H9 (cell line): ENCODE data around the gene KLHL33. TPM values are rescaled to one million over a fixed set of nuclear protein-coding genes. Genes with fewer than 3 reads are reported as not detected.
A peak's percentile ranks its signal among the peaks of the same experiment; 100 is the strongest.

Experiments used
- DNase-seq: peaks from one replicate; pipeline ENCODE4 v3.0.0-alpha.2; 2017
- H2AFZ ChIP-seq: one replicate; pipeline ENCODE4 v1.6.1; 2013; ENCODE audit warnings: mild to moderate bottlenecking, low read length, control low read depth, moderate library complexity
- H2AK5ac ChIP-seq: 2 replicates; pipeline ENCODE4 v1.6.1; 2013; ENCODE audit warnings: low read length, control low read depth, mixed read lengths; ENCODE audit not compliant: insufficient read length
- H2BK120ac ChIP-seq: one replicate; pipeline ENCODE4 v1.6.1; 2013; ENCODE audit warnings: low read depth, mild to moderate bottlenecking, low read length, control low read depth, inconsistent platforms; ENCODE audit not compliant: poor library complexity, severe bottlenecking
- H2BK12ac ChIP-seq: 2 replicates; pipeline ENCODE4 v1.6.1; 2013; ENCODE audit warnings: low read length, control low read depth, mixed read lengths, low read depth; ENCODE audit not compliant: insufficient read length
- H2BK15ac ChIP-seq: 2 replicates; pipeline ENCODE4 v1.6.1; 2013; ENCODE audit warnings: low read depth, low read length, control low read depth
- H2BK20ac ChIP-seq: one replicate; pipeline ENCODE4 v1.6.1; 2013; ENCODE audit warnings: low read depth, mild to moderate bottlenecking, low read length, control low read depth, inconsistent platforms; ENCODE audit not compliant: poor library complexity, severe bottlenecking
- H2BK5ac ChIP-seq: 2 replicates; pipeline ENCODE4 v1.6.1; 2013; ENCODE audit warnings: low read length, control low read depth, mixed read lengths; ENCODE audit not compliant: insufficient read length
- H3K14ac ChIP-seq: 2 replicates; pipeline ENCODE4 v1.6.1; 2013; ENCODE audit warnings: low read length, control low read depth; ENCODE audit not compliant: insufficient read depth
- H3K18ac ChIP-seq: 2 replicates; pipeline ENCODE4 v1.6.1; 2013; ENCODE audit warnings: low read depth, mild to moderate bottlenecking, mixed read lengths, low read length, control low read depth; ENCODE audit not compliant: insufficient read length
- H3K23ac ChIP-seq: 2 replicates; pipeline ENCODE4 v1.6.1; 2013; ENCODE audit warnings: low read length, control low read depth, mixed read lengths, low read depth; ENCODE audit not compliant: insufficient read length
- H3K23me2 ChIP-seq: 2 replicates; pipeline ENCODE4 v1.6.1; 2013; ENCODE audit warnings: low read depth, mild to moderate bottlenecking, mixed read lengths, low read length, control low read depth; ENCODE audit not compliant: insufficient read length, poor library complexity, severe bottlenecking
- H3K27ac ChIP-seq: 2 replicates; pipeline ENCODE4 v1.5.1; 2013; ENCODE audit warnings: low read length, control low read depth, mixed read lengths, low read depth; ENCODE audit not compliant: insufficient read length
- H3K27me3 ChIP-seq: 2 replicates; pipeline ENCODE4 v1.6.1; 2013; ENCODE audit warnings: low read length, control low read depth, inconsistent platforms; ENCODE audit not compliant: insufficient read depth
- H3K4ac ChIP-seq: 2 replicates; pipeline ENCODE4 v1.6.1; 2013; ENCODE audit warnings: low read depth, mild to moderate bottlenecking, control low read depth, inconsistent platforms, low read length, moderate library complexity
- H3K4me1 ChIP-seq: 2 replicates; pipeline ENCODE4 v1.6.1; 2013; ENCODE audit warnings: low read length, control low read depth, inconsistent platforms; ENCODE audit not compliant: insufficient read depth
- H3K4me2 ChIP-seq: 2 replicates; pipeline ENCODE4 v1.6.1; 2013; ENCODE audit warnings: low read length, control low read depth, mixed read lengths; ENCODE audit not compliant: insufficient read length, insufficient read depth
- H3K56ac ChIP-seq: 2 replicates; pipeline ENCODE4 v1.6.1; 2013; ENCODE audit warnings: low read depth, mild to moderate bottlenecking, mixed read lengths, low read length, control low read depth; ENCODE audit not compliant: insufficient read length
- H3K79me1 ChIP-seq: 2 replicates; pipeline ENCODE4 v1.6.1; 2013; ENCODE audit warnings: low read depth, mild to moderate bottlenecking, moderate library complexity, low read length, control low read depth, inconsistent platforms; ENCODE audit not compliant: insufficient read depth, poor library complexity, severe bottlenecking
- H3K79me2 ChIP-seq: 2 replicates; pipeline ENCODE4 v1.6.1; 2013; ENCODE audit warnings: low read length, control low read depth, inconsistent platforms; ENCODE audit not compliant: insufficient read depth
- H3K9ac ChIP-seq: 2 replicates; pipeline ENCODE4 v1.6.1; 2013; ENCODE audit warnings: low read length, control low read depth, mixed read lengths; ENCODE audit not compliant: insufficient read length; ENCODE audit errors: extremely low read depth
- H3K9me3 ChIP-seq: one replicate; pipeline ENCODE4 v1.6.1; 2013; ENCODE audit warnings: low read depth, low read length, inconsistent platforms; ENCODE audit not compliant: control insufficient read depth
- H3T11ph ChIP-seq: one replicate; pipeline ENCODE4 v1.6.1; 2013; ENCODE audit warnings: mild to moderate bottlenecking, low read length, control low read depth, inconsistent platforms
- H4K20me1 ChIP-seq: one replicate; pipeline ENCODE4 v1.6.1; 2013; ENCODE audit not compliant: control insufficient read depth, insufficient read length, insufficient read depth
- H4K5ac ChIP-seq: 2 replicates; pipeline ENCODE4 v1.6.1; 2013; ENCODE audit warnings: low read depth, mild to moderate bottlenecking, mixed read lengths, low read length, control low read depth; ENCODE audit not compliant: insufficient read length
- H4K8ac ChIP-seq: replicated peaks from 2 replicates; pipeline ENCODE4 v1.6.1; 2013; ENCODE audit warnings: low read length, control low read depth, mixed read lengths, low read depth; ENCODE audit not compliant: insufficient read length
- H4K91ac ChIP-seq: 2 replicates; pipeline ENCODE4 v1.6.1; 2013; ENCODE audit warnings: low read depth, mild to moderate bottlenecking, moderate library complexity, mixed read lengths, low read length, control low read depth; ENCODE audit not compliant: insufficient read length
- H3K27ac Mint-ChIP-seq, 3 experiments: 2 replicates in 2 of 3; 3 replicates in 1 of 3; pipeline ENCODE4 v1.8.0; 2020 to 2021; ENCODE audit warnings: mixed read lengths in 3 of 3, mild to moderate bottlenecking in 1 of 3, moderate library complexity in 1 of 3
- H3K27me3 Mint-ChIP-seq: 2 replicates; pipeline ENCODE4 v1.8.0; 2021; ENCODE audit warnings: low read depth, mild to moderate bottlenecking, moderate library complexity, mixed read lengths
- H3K36me3 Mint-ChIP-seq, 3 experiments: 2 replicates in 2 of 3; 3 replicates in 1 of 3; pipeline ENCODE4 v1.8.0; 2020 to 2021; ENCODE audit warnings: low read depth in 3 of 3, mixed read lengths in 3 of 3; ENCODE audit not compliant: insufficient read depth in 1 of 3
- H3K4me1 Mint-ChIP-seq, 2 experiments: 2 replicates each; pipeline ENCODE4 v1.8.0; 2020; ENCODE audit warnings: mixed read lengths in 2 of 2
- H3K4me3 Mint-ChIP-seq, 2 experiments: 2 replicates in 1 of 2; 3 replicates in 1 of 2; pipeline ENCODE4 v1.8.0; 2020 to 2021; ENCODE audit warnings: mild to moderate bottlenecking in 2 of 2, mixed read lengths in 2 of 2, moderate library complexity in 1 of 2
- H3K9me3 Mint-ChIP-seq, 2 experiments: 2 replicates in 1 of 2; 3 replicates in 1 of 2; pipeline ENCODE4 v1.8.0; 2020; ENCODE audit warnings: mild to moderate bottlenecking in 2 of 2, mixed read lengths in 2 of 2, moderate library complexity in 1 of 2
- WGBS: extraction: QIAGEN DNeasy Blood & Tissue Kit; methylation state at CpG from one replicate; pipeline ENCODE4 v1.1.7; 2013; ENCODE audit warnings: missing lambda C conversion rate, low lambda C conversion rate, mixed read lengths; ENCODE audit not compliant: insufficient read length; ENCODE audit errors: extremely low coverage; 5-methylcytosine and 5-hydroxymethylcytosine counted together
- total RNA-seq: library from RNA; stranded (reverse); gene quantifications from 2 replicates; pipeline ENCODE4 v1.2.1, GENCODE V29; 2021
- TF ChIP-seq, protein P1 (sequence below): fragments of 200-600 bp; sonication (generic); conservative IDR thresholded peaks from 3 replicates; pipeline ENCODE4 v1.8.0; 2021; ENCODE audit warnings: antibody characterized with exemption, mild to moderate bottlenecking

Gene KLHL33
- total RNA-seq, 1 experiment from 2014 or later, result 0.04 TPM

DNA sequence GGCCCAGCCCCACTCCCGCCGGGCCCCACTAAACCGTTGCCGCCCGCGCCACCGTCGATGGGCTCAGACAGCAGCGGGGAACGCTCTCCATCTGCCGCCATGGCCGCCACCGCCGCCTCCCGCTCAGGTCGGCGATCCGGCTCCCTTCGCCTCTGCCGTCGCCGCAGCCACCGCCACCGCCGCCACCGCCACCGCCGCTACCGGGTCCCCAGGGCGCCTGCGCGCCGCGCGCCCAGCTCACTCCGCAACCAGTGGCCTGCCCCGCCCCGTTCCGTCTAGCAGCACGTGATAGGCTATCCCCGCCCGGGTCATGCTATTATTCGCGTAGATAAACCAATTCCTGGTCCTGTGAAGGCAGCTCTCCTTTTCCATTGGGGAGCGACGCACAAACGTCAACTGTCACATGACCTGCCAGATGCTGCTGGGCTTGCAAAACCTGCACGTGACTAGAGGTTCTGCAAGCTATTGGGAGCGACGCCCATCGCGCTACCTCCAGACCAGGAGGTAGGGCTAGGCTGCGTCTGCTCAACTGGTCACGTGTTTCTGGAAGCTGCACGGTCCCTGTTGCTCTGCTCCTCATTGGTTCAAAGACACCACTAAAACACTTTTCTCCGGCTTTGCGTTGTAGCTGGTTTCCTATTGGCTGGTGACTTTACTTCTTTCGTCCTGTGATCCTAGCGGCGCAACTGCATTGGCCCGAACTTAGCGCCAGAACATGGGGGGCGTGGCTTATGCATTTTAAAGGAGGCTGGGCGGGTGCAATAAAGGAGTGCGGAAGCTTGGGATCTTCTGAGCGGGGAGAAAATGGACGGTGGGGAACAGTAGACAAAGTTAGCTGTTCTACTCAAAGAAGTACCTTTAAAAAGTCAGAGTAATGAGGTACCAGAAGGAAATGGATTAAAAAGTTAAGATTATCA, 25.5 kb upstream of the KLHL33 start, which contains the start of gene PIP4P1:
TSS of gene PIP4P1 (minus strand) at position 210 of the 917 bp plus-strand sequence. CDS start at position 101, 109 bp downstream.
- DNase-seq, result peak; percentile 100
- H3K14ac ChIP-seq, result peak within 1 kb of the TSS; percentile 85
- peaks cover 6% of the 10 kb centered on the region for H3K79me1 ChIP-seq
- no peak within 1 kb of the TSS for H4K8ac ChIP-seq
- no peak within 1 kb of the TSS for H2BK5ac ChIP-seq
- H3K18ac ChIP-seq, result peak within 1 kb of the TSS; percentile 68
- no peak within 1 kb of the TSS for H2AFZ ChIP-seq
- no peak within 1 kb of the TSS for H4K91ac ChIP-seq
- Mint-ChIP-seq H3K36me3 (peaks cover 0 to 24% (median 18%) of the 10 kb centered on the region in 3 experiments), H3K27me3 (no peaks in the 10 kb centered on the region; the same call in 1 of the 2 replicates), H3K4me1 (peaks cover 18 to 26% of the 10 kb centered on the region in 2 experiments), H3K27ac (peak within 1 kb of the TSS; percentile 95 to 100 (median 97)), H3K4me3 (peak within 1 kb of the TSS; percentile 89 to 93), H3K9me3 (peaks cover 4 to 5% of the 10 kb centered on the region in 2 experiments; a peak in 3 of 5 replicates)
- peak within 1 kb of the TSS; percentile 57 for H3K27ac ChIP-seq
- no peak within 1 kb of the TSS for H4K5ac ChIP-seq
- H3K23me2 ChIP-seq, result peaks cover 4% of the 10 kb centered on the region
- H3K79me2 ChIP-seq, result peaks cover 5% of the 10 kb centered on the region; the same call in 1 of the 2 replicates
- H3K4me2 ChIP-seq, result peak within 1 kb of the TSS; percentile 95
- H3K9me3 ChIP-seq, result no peaks in the 10 kb centered on the region
- no peaks in the 10 kb centered on the region for H4K20me1 ChIP-seq
- H3K4ac ChIP-seq, result no peak within 1 kb of the TSS; the same call in 1 of the 2 replicates
- no peak within 1 kb of the TSS for H2BK15ac ChIP-seq
- no peak within 1 kb of the TSS for H2BK20ac ChIP-seq
- H2BK120ac ChIP-seq, result peak within 1 kb of the TSS; percentile 69
- no CpG with 5 or more reads among the region's 67 CpGs for WGBS
- no peak within 1 kb of the TSS for H2BK12ac ChIP-seq
- H2AK5ac ChIP-seq, result no peak within 1 kb of the TSS
- H3K23ac ChIP-seq, result no peak within 1 kb of the TSS
- TF ChIP-seq, protein P1, sequence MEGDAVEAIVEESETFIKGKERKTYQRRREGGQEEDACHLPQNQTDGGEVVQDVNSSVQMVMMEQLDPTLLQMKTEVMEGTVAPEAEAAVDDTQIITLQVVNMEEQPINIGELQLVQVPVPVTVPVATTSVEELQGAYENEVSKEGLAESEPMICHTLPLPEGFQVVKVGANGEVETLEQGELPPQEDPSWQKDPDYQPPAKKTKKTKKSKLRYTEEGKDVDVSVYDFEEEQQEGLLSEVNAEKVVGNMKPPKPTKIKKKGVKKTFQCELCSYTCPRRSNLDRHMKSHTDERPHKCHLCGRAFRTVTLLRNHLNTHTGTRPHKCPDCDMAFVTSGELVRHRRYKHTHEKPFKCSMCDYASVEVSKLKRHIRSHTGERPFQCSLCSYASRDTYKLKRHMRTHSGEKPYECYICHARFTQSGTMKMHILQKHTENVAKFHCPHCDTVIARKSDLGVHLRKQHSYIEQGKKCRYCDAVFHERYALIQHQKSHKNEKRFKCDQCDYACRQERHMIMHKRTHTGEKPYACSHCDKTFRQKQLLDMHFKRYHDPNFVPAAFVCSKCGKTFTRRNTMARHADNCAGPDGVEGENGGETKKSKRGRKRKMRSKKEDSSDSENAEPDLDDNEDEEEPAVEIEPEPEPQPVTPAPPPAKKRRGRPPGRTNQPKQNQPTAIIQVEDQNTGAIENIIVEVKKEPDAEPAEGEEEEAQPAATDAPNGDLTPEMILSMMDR, result no peak
- H3K56ac ChIP-seq, result no peak within 1 kb of the TSS
- H3K4me1 ChIP-seq, result no peaks in the 10 kb centered on the region; the same call in 1 of the 2 replicates
- no peak within 1 kb of the TSS for H3T11ph ChIP-seq
- peak within 1 kb of the TSS; percentile 72 for H3K9ac ChIP-seq
- H3K27me3 ChIP-seq, result no peaks in the 10 kb centered on the region
